Fibroblast of the aortic adventitia (primary cell): ENCODE results near the gene ZBTB21. TPM values are rescaled to one million over a fixed set of nuclear protein-coding genes. Genes with fewer than 3 reads are reported as not detected.
A peak's percentile ranks its signal among the peaks of the same experiment; 100 is the strongest.
"Not testable (repeated sequence)": the region's sequence is repeated elsewhere in the genome, so short reads cannot be mapped to it uniquely, and the experiment has no call there.

Experiments
- DNase-seq: peaks from one replicate; pipeline ENCODE4 v3.0.0-alpha.2; 2010; ENCODE audit warnings: low read depth
- H3K4me3 ChIP-seq: 2 replicates; pipeline ENCODE4 v1.5.1; 2011; ENCODE audit warnings: low read depth, mild to moderate bottlenecking, control low read depth, low read length, moderate library complexity
- total RNA-seq: library from RNA; depleted of rRNA; stranded (reverse); fragments of >200 nt; gene quantifications from 2 replicates; pipeline ENCODE4 v1.2.3, GENCODE V29; 2012; ENCODE audit warnings: low replicate concordance
- TF ChIP-seq, protein P1 (sequence below): IDR thresholded peaks from 2 replicates; pipeline ENCODE4 v1.5.1; 2011; ENCODE audit warnings: mild to moderate bottlenecking, low read length, control low read depth, inconsistent platforms; ENCODE audit not compliant: insufficient read depth

The ZBTB21 gene
- total RNA-seq, 1 donor: 15.4 TPM

- no peak for DNase-seq
- TF ChIP-seq, protein P1, sequence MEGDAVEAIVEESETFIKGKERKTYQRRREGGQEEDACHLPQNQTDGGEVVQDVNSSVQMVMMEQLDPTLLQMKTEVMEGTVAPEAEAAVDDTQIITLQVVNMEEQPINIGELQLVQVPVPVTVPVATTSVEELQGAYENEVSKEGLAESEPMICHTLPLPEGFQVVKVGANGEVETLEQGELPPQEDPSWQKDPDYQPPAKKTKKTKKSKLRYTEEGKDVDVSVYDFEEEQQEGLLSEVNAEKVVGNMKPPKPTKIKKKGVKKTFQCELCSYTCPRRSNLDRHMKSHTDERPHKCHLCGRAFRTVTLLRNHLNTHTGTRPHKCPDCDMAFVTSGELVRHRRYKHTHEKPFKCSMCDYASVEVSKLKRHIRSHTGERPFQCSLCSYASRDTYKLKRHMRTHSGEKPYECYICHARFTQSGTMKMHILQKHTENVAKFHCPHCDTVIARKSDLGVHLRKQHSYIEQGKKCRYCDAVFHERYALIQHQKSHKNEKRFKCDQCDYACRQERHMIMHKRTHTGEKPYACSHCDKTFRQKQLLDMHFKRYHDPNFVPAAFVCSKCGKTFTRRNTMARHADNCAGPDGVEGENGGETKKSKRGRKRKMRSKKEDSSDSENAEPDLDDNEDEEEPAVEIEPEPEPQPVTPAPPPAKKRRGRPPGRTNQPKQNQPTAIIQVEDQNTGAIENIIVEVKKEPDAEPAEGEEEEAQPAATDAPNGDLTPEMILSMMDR: no peak
- no peak overlapping the region for H3K4me3 ChIP-seq
Observed at GRCh38 chr21:41997657-41998056, 12.5 kb downstream of the ZBTB21 start.

DNA sequence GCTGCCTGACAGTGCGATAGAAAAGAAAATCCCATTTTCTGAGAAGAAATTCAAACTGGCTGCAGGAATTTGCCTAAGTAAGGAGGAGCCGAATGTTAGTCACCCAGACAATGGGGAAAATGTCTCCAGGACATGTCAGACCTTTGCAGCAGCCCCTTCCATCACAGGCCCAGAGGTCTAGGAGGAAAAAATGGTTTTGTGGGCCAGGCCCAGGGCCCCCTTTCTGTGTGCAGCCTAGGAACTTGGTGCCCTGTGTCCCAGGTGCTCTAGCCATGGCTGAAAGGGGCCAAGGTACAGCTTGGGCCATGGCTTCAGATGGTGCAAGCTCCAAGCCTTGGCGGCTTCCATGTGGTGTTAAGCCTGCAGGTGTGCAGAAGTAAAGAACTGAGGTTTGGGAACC lies 14.6 kb downstream of the ZBTB21 start:
- DNase-seq: no peak
- no peak overlapping the region for H3K4me3 ChIP-seq
- TF ChIP-seq, protein P1: no peak

- not testable (repeated sequence) for DNase-seq, H3K4me3 ChIP-seq
Observed at GRCh38 chr21:41994613-41995012, 15.5 kb downstream of the ZBTB21 start.

GRCh38 chr21:41993744-41994143 lies 16.4 kb downstream of the ZBTB21 start:
- TF ChIP-seq, protein P1: no peak
- H3K4me3 ChIP-seq: no peak overlapping the region
- DNase-seq: peak; percentile 86

- DNase-seq: no peak
- TF ChIP-seq, protein P1: no peak
- no peak overlapping the region for H3K4me3 ChIP-seq
Observed at GRCh38 chr21:41992576-41992975, 17.6 kb downstream of the ZBTB21 start.

DNA sequence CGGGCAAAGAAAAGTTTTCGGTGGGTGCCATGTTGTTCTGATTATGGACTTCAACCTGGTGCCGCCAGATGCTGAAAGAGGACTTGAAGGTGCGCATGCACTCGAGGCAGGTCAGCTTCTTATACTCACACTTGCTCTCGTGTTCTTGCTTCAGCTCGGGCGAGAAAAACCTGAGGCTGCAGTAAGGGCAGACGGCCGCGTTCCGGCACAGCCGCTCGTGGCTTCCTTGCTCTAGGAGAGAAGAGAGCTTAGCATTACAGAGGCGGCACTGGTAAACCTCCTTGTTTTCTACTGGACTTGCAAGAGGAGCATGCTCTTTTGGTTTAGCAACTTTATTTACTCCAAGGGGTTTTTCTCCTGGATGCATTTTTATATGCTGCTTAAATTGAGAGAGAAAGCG lies 18.5 kb downstream of the ZBTB21 start:
- no peak for DNase-seq
- TF ChIP-seq, protein P1: no peak
- H3K4me3 ChIP-seq: no peak overlapping the region

- no peak for DNase-seq
- H3K4me3 ChIP-seq: no peak overlapping the region
- TF ChIP-seq, protein P1: no peak
Observed at GRCh38 chr21:41989698-41990097, 20.5 kb downstream of the ZBTB21 start.

DNA sequence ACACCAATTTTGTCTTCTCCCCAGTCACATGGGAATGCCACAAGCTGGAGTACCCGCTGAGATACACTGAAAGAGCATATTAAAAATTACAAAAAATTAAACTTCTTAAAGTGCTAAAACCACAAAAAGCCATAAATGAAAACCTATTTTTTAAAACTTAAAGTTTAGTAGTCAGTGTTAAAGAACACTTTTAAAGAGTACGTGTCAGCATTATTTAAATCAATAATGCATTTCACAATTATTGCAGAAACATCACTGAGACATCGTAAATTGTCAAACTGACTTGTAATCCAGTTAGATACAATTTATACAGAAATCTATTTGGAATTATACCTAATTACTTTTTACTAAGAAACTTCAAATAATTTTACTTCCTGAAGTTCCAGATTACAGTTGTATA lies 22.9 kb downstream of the ZBTB21 start:
- no peak overlapping the region for H3K4me3 ChIP-seq
- DNase-seq: no peak
- TF ChIP-seq, protein P1: no peak
